Neural cell (in vitro differentiated cells): ENCODE data around the gene ROR1. TPM values are rescaled to one million over a fixed set of nuclear protein-coding genes. Genes with fewer than 3 reads are reported as not detected.

Source experiments
- H2AFZ ChIP-seq: fragments of 200-600, 300-800 bp; sonication (generic), shearing (Covaris generic); 2 replicates; pipeline ENCODE4 v1.6.0; 2014; ENCODE audit warnings: low read depth, mild to moderate bottlenecking, antibody characterized with exemption, low read length, moderate library complexity
- H3F3A ChIP-seq: fragments of 200-600 bp; shearing (Covaris generic); 2 replicates; pipeline ENCODE4 v1.6.1; 2016; ENCODE audit warnings: mild to moderate bottlenecking, moderate library complexity, mixed read lengths, antibody characterized with exemption, low read length; ENCODE audit not compliant: insufficient read depth, poor library complexity, severe bottlenecking
- H3K27ac ChIP-seq: fragments of 200-600, 300-800 bp; sonication (generic), shearing (Covaris generic); 2 replicates; pipeline ENCODE4 v1.5.1; 2014; ENCODE audit warnings: mild to moderate bottlenecking, low read length, moderate library complexity
- H3K27me3 ChIP-seq: fragments of 300-800, 200-600 bp; sonication (generic), shearing (Covaris generic); 2 replicates; pipeline ENCODE4 v1.6.0; 2014; ENCODE audit warnings: mild to moderate bottlenecking, low read depth, low read length, moderate library complexity; ENCODE audit not compliant: insufficient read depth
- H3K36me3 ChIP-seq: fragments of 300-800, 200-600 bp; sonication (generic), shearing (Covaris generic); 2 replicates; pipeline ENCODE4 v1.5.1; 2014; ENCODE audit warnings: mild to moderate bottlenecking, antibody characterized with exemption, low read length, moderate library complexity; ENCODE audit not compliant: insufficient read depth
- H3K4me2 ChIP-seq: fragments of 300-800, 200-600 bp; sonication (generic), shearing (Covaris generic); 2 replicates; pipeline ENCODE4 v1.6.0; 2014; ENCODE audit warnings: mild to moderate bottlenecking, low read length
- H3K4me3 ChIP-seq: fragments of 300-800, 200-600 bp; sonication (generic), shearing (Covaris generic); 2 replicates; pipeline ENCODE4 v1.5.1; 2014; ENCODE audit warnings: mild to moderate bottlenecking, low read length, moderate library complexity
- H3K79me2 ChIP-seq: fragments of 200-600 bp; shearing (Covaris generic); replicated peaks from 2 replicates; pipeline ENCODE4 v1.6.0; 2014; ENCODE audit warnings: mild to moderate bottlenecking, low read length, moderate library complexity; ENCODE audit not compliant: insufficient read depth
- H3K9ac ChIP-seq: fragments of 300-800, 200-600 bp; sonication (generic), shearing (Covaris generic); 2 replicates; pipeline ENCODE4 v1.6.1; 2016; ENCODE audit warnings: mild to moderate bottlenecking, low read length, mixed read lengths
- H3K9me2 ChIP-seq: fragments of 200-600 bp; shearing (Covaris generic); 2 replicates; pipeline ENCODE4 v1.6.1; 2016; ENCODE audit warnings: mild to moderate bottlenecking, low read length, mixed read lengths; ENCODE audit not compliant: insufficient read depth
- H3K9me3 ChIP-seq: fragments of 200-600, 300-800 bp; sonication (generic), shearing (Covaris generic); 2 replicates; pipeline ENCODE4 v1.6.1; 2016; ENCODE audit warnings: mild to moderate bottlenecking, mixed run types, low read length, moderate library complexity, mixed read lengths
- H4K20me1 ChIP-seq: fragments of 200-600 bp; shearing (Covaris generic); 2 replicates; pipeline ENCODE4 v1.6.1; 2016; ENCODE audit warnings: mild to moderate bottlenecking, mixed run types; ENCODE audit not compliant: insufficient read depth
- CTCF ChIP-seq: fragments of 450-650 bp; IDR thresholded peaks from 2 replicates; pipeline ENCODE4 v1.5.1; 2014; ENCODE audit warnings: antibody characterized with exemption, mild to moderate bottlenecking, moderate library complexity; ENCODE audit not compliant: poor library complexity, severe bottlenecking
- EP300 ChIP-seq: fragments of 450-650 bp; conservative IDR thresholded peaks from 2 replicates; pipeline ENCODE4 v1.6.1; 2014; ENCODE audit warnings: antibody characterized with exemption, mild to moderate bottlenecking, moderate library complexity; ENCODE audit not compliant: poor library complexity, severe bottlenecking
- EZH2 ChIP-seq: fragments of 200-600, 300-800 bp; shearing (Covaris generic), sonication (generic); IDR thresholded peaks from 2 replicates; pipeline ENCODE4 v1.6.1; 2014; ENCODE audit warnings: antibody characterized with exemption, low read length, borderline replicate concordance, mild to moderate bottlenecking; ENCODE audit not compliant: insufficient read depth, poor library complexity, severe bottlenecking
- MXI1 ChIP-seq: fragments of 450-650 bp; conservative IDR thresholded peaks from 2 replicates; pipeline ENCODE4 v1.6.1; 2014; ENCODE audit warnings: antibody characterized with exemption, mild to moderate bottlenecking; ENCODE audit not compliant: poor library complexity, severe bottlenecking
- POLR2AphosphoS5 ChIP-seq: IDR thresholded peaks from 2 replicates; pipeline ENCODE4 v1.6.1; 2012
- RAD21 ChIP-seq: fragments of 450-650 bp; conservative IDR thresholded peaks from 2 replicates; pipeline ENCODE4 v1.6.1; 2014; ENCODE audit warnings: antibody characterized with exemption, mild to moderate bottlenecking, moderate library complexity
- REST ChIP-seq: IDR thresholded peaks from 2 replicates; pipeline ENCODE4 v1.6.1; 2012; ENCODE audit warnings: borderline replicate concordance
- SMC3 ChIP-seq: fragments of 450-650 bp; conservative IDR thresholded peaks from 2 replicates; pipeline ENCODE4 v1.6.1; 2014; ENCODE audit warnings: antibody characterized with exemption, mild to moderate bottlenecking, moderate library complexity; ENCODE audit not compliant: poor library complexity
- TAF1 ChIP-seq: IDR thresholded peaks from 2 replicates; pipeline ENCODE4 v1.6.1; 2012; ENCODE audit warnings: low read depth
- polyA plus RNA-seq: library from polyadenylated mRNA; depleted of rRNA; stranded (reverse); fragments of >200 nt; gene quantifications from 2 replicates; pipeline ENCODE4 v1.2.3, GENCODE V29; 2014

ROR1 gene
- polyA plus RNA-seq, 1 donor from 2014 or later: 0.27 TPM

GRCh38 chr1:64200064-64200463 lies 426.2 kb downstream of the ROR1 start:
- Histone ChIP-seq H3K9me3 (no peaks in the 10 kb centered on the region), H3F3A (no peaks in the 10 kb centered on the region), H3K9me2 (no peaks in the 10 kb centered on the region), H3K4me2 (no peak overlapping the region), H2AFZ (no peak overlapping the region), H3K27ac (no peak overlapping the region), H3K36me3 (no peaks in the 10 kb centered on the region), H4K20me1 (no peaks in the 10 kb centered on the region), H3K9ac (no peak overlapping the region), H3K79me2 (no peaks in the 10 kb centered on the region), H3K27me3 (no peaks in the 10 kb centered on the region), H3K4me3 (no peak overlapping the region)
- TF ChIP-seq SMC3 (no peak), CTCF (no peak), TAF1 (no peak), EZH2 (no peak), RAD21 (no peak), MXI1 (no peak), POLR2AphosphoS5 (no peak), REST (no peak), EP300 (no peak)

GRCh38 chr1:64203420-64203819 lies 429.6 kb downstream of the ROR1 start, which contains the start of gene UBE2U:
Gene UBE2U, plus strand, starts transcription at chr1:64203623. Its CDS starts 428 bp downstream, at chr1:64204051.
- Histone ChIP-seq H3K27me3 (no peaks in the 10 kb centered on the region), H2AFZ (no peak within 1 kb of the TSS)

More at GRCh38 chr1:64203420-64203819, 429.6 kb downstream of the ROR1 start, which contains the start of gene UBE2U:
- H3K4me2 ChIP-seq: no peak within 1 kb of the TSS
- H4K20me1 ChIP-seq: no peaks in the 10 kb centered on the region
- H3K36me3 ChIP-seq: no peaks in the 10 kb centered on the region
- no peaks in the 10 kb centered on the region for H3K79me2 ChIP-seq
- no peaks in the 10 kb centered on the region for H3K9me2 ChIP-seq
- H3F3A ChIP-seq: no peaks in the 10 kb centered on the region
- TF ChIP-seq REST (no peak), TAF1 (no peak), EZH2 (no peak), MXI1 (no peak), SMC3 (no peak), POLR2AphosphoS5 (no peak), RAD21 (no peak), EP300 (no peak), CTCF (no peak)
- no peak within 1 kb of the TSS for H3K9ac ChIP-seq
- H3K9me3 ChIP-seq: no peaks in the 10 kb centered on the region
- H3K4me3 ChIP-seq: no peak within 1 kb of the TSS
- H3K27ac ChIP-seq: no peak within 1 kb of the TSS
